Measurements from ENCODE around the gene ETF1. TPM values are rescaled to one million over a fixed set of nuclear protein-coding genes. Genes with fewer than 3 reads are reported as not detected.
A peak's percentile ranks its signal among the peaks of the same experiment; 100 is the strongest.

Gene ETF1
- total and polyA plus RNA-seq, 9 of the 15 experiments (the other 6 are each of a cell fraction or from before 2014, with no cell fraction given) = 53.7 to 209 (median 164) TPM

GRCh38 chr5:138464388-138465260 is 78.4 kb downstream of the ETF1 start (continued):
- peak; percentile 91 for TF ChIP-seq RNF2 (IDR thresholded peaks at IDR 0.05)
- no peak for TF ChIP-seq HDGF (IDR thresholded peaks at IDR 0.05)
- TF ChIP-seq ZSCAN29 (IDR thresholded peaks at IDR 0.05) = no peak
- TF ChIP-seq E2F6 (IDR thresholded peaks at IDR 0.05; ENCODE audit: borderline replicate concordance in 1 of 2, extremely low read depth in 1 of 2, insufficient read depth in 1 of 2, insufficient read length in 1 of 2, low read depth in 1 of 2, low read length in 1 of 2, poor library complexity in 1 of 2, severe bottlenecking in 1 of 2) = peak; percentile 57 to 85
- TF ChIP-seq LCOR (CRISPR knock-in tag; IDR thresholded peaks at IDR 0.05) = no peak; the same call in none of the 2 replicates
- no peak for TF ChIP-seq POU5F1 (IDR thresholded peaks at IDR 0.05; ENCODE audit: borderline replicate concordance, low read depth, low read length, partially characterized antibody)
- no peak for TF ChIP-seq BRF2 (IDR thresholded peaks at IDR 0.05; ENCODE audit: borderline replicate concordance, insufficient read depth, insufficient read length)
- TF ChIP-seq ARID2 (IDR thresholded peaks at IDR 0.05) = no peak
- no peak for TF ChIP-seq HNRNPH1 (optimal IDR thresholded peaks at IDR 0.05; ENCODE audit: low read depth, low read length)
- no peak for TF ChIP-seq GTF3C2 (IDR thresholded peaks at IDR 0.05; ENCODE audit: borderline replicate concordance, extremely low read depth, insufficient read length)
- no peak for TF ChIP-seq ASH1L (IDR thresholded peaks at IDR 0.05; ENCODE audit: borderline replicate concordance, low read depth, partially characterized antibody)
- TF ChIP-seq ZBTB5 (IDR thresholded peaks at IDR 0.05) = no peak
- no peak for TF ChIP-seq KHSRP (IDR thresholded peaks at IDR 0.05)
- TF ChIP-seq ZNF384 (IDR thresholded peaks at IDR 0.05; ENCODE audit: low read depth, low read length) = no peak
- no peak for TF ChIP-seq CREBBP (IDR thresholded peaks at IDR 0.05; ENCODE audit: low read depth, low read length)
- TF ChIP-seq NFRKB (IDR thresholded peaks at IDR 0.05; ENCODE audit: low read depth) = peak; percentile 27
- TF ChIP-seq SREBF1 (IDR thresholded peaks at IDR 0.05; ENCODE audit: borderline replicate concordance, low read depth, low read length) = 0 out of 2 replicates have a peak, but pooled peaks have one; percentile 33
- TF ChIP-seq CEBPB (tag; IDR thresholded peaks at IDR 0.05) = no peak
